ENCODE data around the gene KIF13A. TPM values are rescaled to one million over a fixed set of nuclear protein-coding genes. Genes with fewer than 3 reads are reported as not detected.
"Not testable (repeated sequence)": the region's sequence is repeated elsewhere in the genome, so short reads cannot be mapped to it uniquely, and the experiment has no call there.

Gene KIF13A
- total RNA-seq, 1 experiment from 2014 or later: 0.07 TPM

DNA sequence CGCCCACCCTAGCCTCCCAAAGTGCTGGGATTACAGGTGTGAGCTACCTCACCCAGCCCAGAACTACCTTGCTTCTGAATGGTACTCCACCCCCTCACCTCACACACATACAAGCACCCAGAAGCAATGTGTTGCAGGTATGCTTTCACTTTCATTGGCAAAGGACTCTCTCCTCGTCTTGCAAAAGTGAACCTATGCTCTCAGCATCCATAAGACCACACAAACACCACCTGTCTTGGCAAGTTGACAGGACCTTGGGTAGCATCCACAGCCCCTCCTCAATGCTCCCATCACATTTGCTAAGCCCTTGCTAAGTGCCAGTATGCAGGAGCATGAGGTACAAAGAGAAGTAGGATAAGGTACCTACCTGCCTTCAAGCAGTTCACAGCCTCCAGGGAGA lies 3.7 kb downstream of the KIF13A start:
- Histone ChIP-seq H4K20me1 (ENCODE audit: insufficient read depth, low read depth, low read length) (no peaks in the 10 kb centered on the region), H3K9ac (ENCODE audit: low read length) (no peak overlapping the region), H3K4me3 (ENCODE audit: low read length) (no peak overlapping the region), H3K4me2 (ENCODE audit: low read depth, low read length, poor library complexity, severe bottlenecking) (no peak overlapping the region), H3K27ac (ENCODE audit: low read length) (no peak overlapping the region), H3K79me2 (ENCODE audit: low read length) (no peaks in the 10 kb centered on the region), H3K9me2 (replicated peaks; ENCODE audit: insufficient read depth, low read length) (no peaks in the 10 kb centered on the region), H3K4me1 (ENCODE audit: low read length) (peaks cover 5% of the 10 kb centered on the region), H3K36me3 (ENCODE audit: insufficient read depth, low read length) (no peaks in the 10 kb centered on the region), H2AFZ (ENCODE audit: low read length) (no peak overlapping the region), H3K9me3 (ENCODE audit: low read length) (no peaks in the 10 kb centered on the region), H3K27me3 (ENCODE audit: low read length) (no peaks in the 10 kb centered on the region)
- DNase-seq: no peak

GRCh38 chr6:17980329-17980728 lies 7.1 kb downstream of the KIF13A start:
- no peak overlapping the region for H3K4me2 ChIP-seq (ENCODE audit: low read depth, low read length, poor library complexity, severe bottlenecking)
- H3K9me2 ChIP-seq (replicated peaks; ENCODE audit: insufficient read depth, low read length): no peaks in the 10 kb centered on the region
- H4K20me1 ChIP-seq (ENCODE audit: insufficient read depth, low read depth, low read length): no peaks in the 10 kb centered on the region
- no peak for DNase-seq
- H3K4me3 ChIP-seq (ENCODE audit: low read length): no peak overlapping the region
- H3K79me2 ChIP-seq (ENCODE audit: low read length): no peaks in the 10 kb centered on the region
- H3K9ac ChIP-seq (ENCODE audit: low read length): no peak overlapping the region
- H3K36me3 ChIP-seq (ENCODE audit: insufficient read depth, low read length): no peaks in the 10 kb centered on the region
- H3K27ac ChIP-seq (ENCODE audit: low read length): no peak overlapping the region
- H3K4me1 ChIP-seq (ENCODE audit: low read length): no peaks in the 10 kb centered on the region
- no peaks in the 10 kb centered on the region for H3K9me3 ChIP-seq (ENCODE audit: low read length)
- no peak overlapping the region for H2AFZ ChIP-seq (ENCODE audit: low read length)
- H3K27me3 ChIP-seq (ENCODE audit: low read length): no peaks in the 10 kb centered on the region

GRCh38 chr6:17979479-17979878 lies 8.0 kb downstream of the KIF13A start:
- Histone ChIP-seq H3K27ac (ENCODE audit: low read length) (no peak overlapping the region), H3K9ac (ENCODE audit: low read length) (no peak overlapping the region), H3K9me2 (replicated peaks; ENCODE audit: insufficient read depth, low read length) (no peaks in the 10 kb centered on the region), H4K20me1 (ENCODE audit: insufficient read depth, low read depth, low read length) (no peaks in the 10 kb centered on the region), H3K9me3 (ENCODE audit: low read length) (no peaks in the 10 kb centered on the region), H3K4me2 (ENCODE audit: low read depth, low read length, poor library complexity, severe bottlenecking) (no peak overlapping the region), H3K36me3 (ENCODE audit: insufficient read depth, low read length) (no peaks in the 10 kb centered on the region), H3K27me3 (ENCODE audit: low read length) (no peaks in the 10 kb centered on the region), H3K4me3 (ENCODE audit: low read length) (no peak overlapping the region), H3K79me2 (ENCODE audit: low read length) (no peaks in the 10 kb centered on the region), H2AFZ (ENCODE audit: low read length) (no peak overlapping the region), H3K4me1 (ENCODE audit: low read length) (no peaks in the 10 kb centered on the region)
- no peak for DNase-seq

DNA sequence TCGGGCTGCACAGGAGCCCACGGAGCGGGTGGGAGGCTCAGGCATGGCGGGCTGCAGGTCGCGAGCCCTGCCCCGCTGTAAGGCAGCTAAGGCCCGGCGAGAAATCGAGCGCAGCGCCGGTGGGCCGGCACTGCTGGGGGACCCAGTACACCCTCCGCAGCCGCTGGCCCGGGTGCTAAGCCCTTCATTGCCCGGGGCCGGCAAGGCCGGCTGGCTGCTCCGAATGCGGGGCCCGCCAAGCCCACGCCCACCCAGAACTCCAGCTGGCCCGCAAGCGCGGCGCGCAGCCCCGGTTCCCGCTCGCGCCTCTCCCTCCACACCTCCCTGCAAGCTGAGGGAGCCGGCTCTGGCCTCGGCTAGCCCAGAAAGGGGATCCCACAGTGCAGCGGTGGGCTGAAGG lies 11.2 kb downstream of the KIF13A start:
- not testable (repeated sequence) for H3K9me3 ChIP-seq (ENCODE audit: low read length); H3K27me3 ChIP-seq (ENCODE audit: low read length); H3K4me2 ChIP-seq (ENCODE audit: low read depth, low read length, poor library complexity, severe bottlenecking); H2AFZ ChIP-seq (ENCODE audit: low read length); H3K27ac ChIP-seq (ENCODE audit: low read length); H3K4me1 ChIP-seq (ENCODE audit: low read length); DNase-seq; H4K20me1 ChIP-seq (ENCODE audit: insufficient read depth, low read depth, low read length); H3K9me2 ChIP-seq (replicated peaks; ENCODE audit: insufficient read depth, low read length); H3K9ac ChIP-seq (ENCODE audit: low read length); H3K36me3 ChIP-seq (ENCODE audit: insufficient read depth, low read length); H3K79me2 ChIP-seq (ENCODE audit: low read length); H3K4me3 ChIP-seq (ENCODE audit: low read length)

- H2AFZ ChIP-seq (ENCODE audit: low read length): no peak overlapping the region
- no peaks in the 10 kb centered on the region for H3K79me2 ChIP-seq (ENCODE audit: low read length)
- H3K27ac ChIP-seq (ENCODE audit: low read length): no peak overlapping the region
- H3K9me3 ChIP-seq (ENCODE audit: low read length): no peaks in the 10 kb centered on the region
- no peaks in the 10 kb centered on the region for H3K27me3 ChIP-seq (ENCODE audit: low read length)
- H4K20me1 ChIP-seq (ENCODE audit: insufficient read depth, low read depth, low read length): no peaks in the 10 kb centered on the region
- no peak overlapping the region for H3K9ac ChIP-seq (ENCODE audit: low read length)
- no peak for DNase-seq
- H3K9me2 ChIP-seq (replicated peaks; ENCODE audit: insufficient read depth, low read length): no peaks in the 10 kb centered on the region
- H3K4me3 ChIP-seq (ENCODE audit: low read length): no peak overlapping the region
- no peaks in the 10 kb centered on the region for H3K36me3 ChIP-seq (ENCODE audit: insufficient read depth, low read length)
- no peaks in the 10 kb centered on the region for H3K4me1 ChIP-seq (ENCODE audit: low read length)
- H3K4me2 ChIP-seq (ENCODE audit: low read depth, low read length, poor library complexity, severe bottlenecking): no peak overlapping the region
These were observed 12.7 kb downstream of the KIF13A start for GRCh38 chr6:17974570-17975368.

- Histone ChIP-seq H3K9me3 (ENCODE audit: low read length) (no peaks in the 10 kb centered on the region), H4K20me1 (ENCODE audit: insufficient read depth, low read depth, low read length) (no peaks in the 10 kb centered on the region), H3K36me3 (ENCODE audit: insufficient read depth, low read length) (no peaks in the 10 kb centered on the region), H3K9me2 (replicated peaks; ENCODE audit: insufficient read depth, low read length) (no peaks in the 10 kb centered on the region), H3K4me1 (ENCODE audit: low read length) (no peaks in the 10 kb centered on the region), H3K27ac (ENCODE audit: low read length) (no peak overlapping the region), H2AFZ (ENCODE audit: low read length) (no peak overlapping the region), H3K27me3 (ENCODE audit: low read length) (no peaks in the 10 kb centered on the region), H3K79me2 (ENCODE audit: low read length) (no peaks in the 10 kb centered on the region), H3K4me3 (ENCODE audit: low read length) (no peak overlapping the region), H3K9ac (ENCODE audit: low read length) (no peak overlapping the region), H3K4me2 (ENCODE audit: low read depth, low read length, poor library complexity, severe bottlenecking) (no peak overlapping the region)
- no peak for DNase-seq
These were observed 14.3 kb downstream of the KIF13A start for GRCh38 chr6:17972978-17973622.

DNA sequence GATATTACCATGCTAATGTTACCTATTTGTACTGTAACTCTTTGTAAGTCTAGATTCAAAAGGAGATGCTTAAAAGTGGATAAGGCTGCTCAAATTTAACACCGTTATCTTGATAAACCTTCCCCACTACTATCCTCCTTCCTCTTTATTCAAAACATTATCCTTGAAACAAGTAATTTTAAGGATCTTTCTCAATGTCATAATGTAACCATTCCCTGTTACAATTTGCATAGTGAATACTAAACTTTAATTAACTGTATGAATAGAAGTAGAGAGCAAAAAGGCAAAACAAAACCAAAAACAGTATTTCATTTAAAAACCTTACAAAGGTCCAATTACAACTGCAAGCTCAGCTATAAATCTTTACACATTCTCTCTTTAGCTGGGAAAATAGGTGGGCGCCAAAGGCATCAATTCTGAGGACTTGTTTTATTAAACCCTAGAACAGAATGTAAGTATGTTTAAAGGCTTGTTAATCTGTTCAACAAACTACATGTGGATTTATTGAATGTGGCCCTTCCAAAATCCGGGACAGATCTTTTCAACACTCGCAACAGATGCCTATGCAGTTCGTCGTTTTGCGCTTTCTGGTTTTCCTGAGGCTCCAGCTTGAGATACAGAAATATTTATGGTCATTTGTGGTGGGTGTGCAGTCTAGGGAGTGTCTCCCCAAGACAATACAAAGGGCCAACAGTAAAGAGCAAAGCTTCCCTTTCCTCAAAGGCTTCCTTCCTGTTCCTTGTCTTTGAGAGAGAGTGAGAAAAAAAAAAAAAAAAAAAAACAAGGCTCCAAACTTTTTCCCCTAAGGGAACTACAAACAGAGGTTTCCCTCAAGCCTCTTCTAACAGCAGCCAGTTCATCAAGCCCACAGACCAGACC lies 15.1 kb downstream of the KIF13A start:
- Histone ChIP-seq H3K9me2 (replicated peaks; ENCODE audit: insufficient read depth, low read length) (no peaks in the 10 kb centered on the region), H3K27ac (ENCODE audit: low read length) (no peak overlapping the region), H2AFZ (ENCODE audit: low read length) (no peak overlapping the region), H3K9ac (ENCODE audit: low read length) (no peak overlapping the region), H3K36me3 (ENCODE audit: insufficient read depth, low read length) (no peaks in the 10 kb centered on the region), H3K79me2 (ENCODE audit: low read length) (no peaks in the 10 kb centered on the region), H3K4me1 (ENCODE audit: low read length) (no peaks in the 10 kb centered on the region), H3K4me3 (ENCODE audit: low read length) (no peak overlapping the region), H3K9me3 (ENCODE audit: low read length) (no peaks in the 10 kb centered on the region), H4K20me1 (ENCODE audit: insufficient read depth, low read depth, low read length) (no peaks in the 10 kb centered on the region), H3K27me3 (ENCODE audit: low read length) (no peaks in the 10 kb centered on the region), H3K4me2 (ENCODE audit: low read depth, low read length, poor library complexity, severe bottlenecking) (no peak overlapping the region)
- DNase-seq: no peak

All from Karpas-422 (cell line).